Liver (tissue), 3 donors: ENCODE measurements around the gene ATP6V0E1.

Experiments used
- EGR1 ChIP-seq, 2 donors: IDR thresholded peaks; 2 replicates each; pipeline ENCODE4 v1.6.1; 2016 to 2018; ENCODE audit warnings: antibody characterized with exemption in 2 of 2, low read depth in 2 of 2
- FOXA2 ChIP-seq: IDR thresholded peaks from 2 replicates; pipeline ENCODE4 v1.6.1; 2016; ENCODE audit warnings: antibody characterized with exemption
- GABPA ChIP-seq, 2 donors: IDR thresholded peaks in 1 of 2; conservative IDR thresholded peaks in 1 of 2; 2 replicates each; pipeline ENCODE4 v1.6.1; 2016; ENCODE audit warnings: antibody characterized with exemption in 2 of 2, mild to moderate bottlenecking in 1 of 2, moderate library complexity in 1 of 2
- TAF1 ChIP-seq: conservative IDR thresholded peaks from 2 replicates; pipeline ENCODE4 v1.6.1; 2016; ENCODE audit warnings: antibody characterized with exemption, mild to moderate bottlenecking
- TF ChIP-seq, protein P1 (sequence below): IDR thresholded peaks from 2 replicates; pipeline ENCODE4 v1.6.1; 2016; ENCODE audit warnings: antibody characterized with exemption, mild to moderate bottlenecking
- TF ChIP-seq, protein P2 (sequence below): fragments of 150-350 bp; IDR thresholded peaks from 2 replicates; pipeline ENCODE4 v1.5.1; 2017; ENCODE audit warnings: improper control_type of control experiment, low read depth, low read length; ENCODE audit not compliant: missing input control
- donor health status: healthy.
- donor health status: healthy.

DNA sequence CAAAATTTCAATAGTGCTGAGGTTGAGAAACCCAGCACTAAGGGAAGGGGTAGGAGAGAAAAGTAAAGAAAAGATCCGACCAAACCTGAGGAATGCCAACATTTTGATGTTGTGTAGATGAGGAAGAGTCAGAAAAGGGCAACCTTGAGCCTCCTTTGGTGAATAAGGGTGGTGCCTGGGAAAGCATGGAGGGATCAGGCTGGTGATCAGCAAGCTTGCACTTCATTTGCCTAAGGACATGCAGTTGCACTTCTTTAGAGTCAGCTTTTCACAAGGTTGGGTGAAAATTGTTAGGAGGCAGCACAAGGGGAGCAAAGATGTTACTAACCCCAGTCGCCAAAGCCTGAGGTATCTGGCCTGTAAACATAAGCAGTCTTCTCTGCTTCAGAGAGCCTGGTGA lies 20.4 kb downstream of the ATP6V0E1 start:
- TF ChIP-seq, protein P1, sequence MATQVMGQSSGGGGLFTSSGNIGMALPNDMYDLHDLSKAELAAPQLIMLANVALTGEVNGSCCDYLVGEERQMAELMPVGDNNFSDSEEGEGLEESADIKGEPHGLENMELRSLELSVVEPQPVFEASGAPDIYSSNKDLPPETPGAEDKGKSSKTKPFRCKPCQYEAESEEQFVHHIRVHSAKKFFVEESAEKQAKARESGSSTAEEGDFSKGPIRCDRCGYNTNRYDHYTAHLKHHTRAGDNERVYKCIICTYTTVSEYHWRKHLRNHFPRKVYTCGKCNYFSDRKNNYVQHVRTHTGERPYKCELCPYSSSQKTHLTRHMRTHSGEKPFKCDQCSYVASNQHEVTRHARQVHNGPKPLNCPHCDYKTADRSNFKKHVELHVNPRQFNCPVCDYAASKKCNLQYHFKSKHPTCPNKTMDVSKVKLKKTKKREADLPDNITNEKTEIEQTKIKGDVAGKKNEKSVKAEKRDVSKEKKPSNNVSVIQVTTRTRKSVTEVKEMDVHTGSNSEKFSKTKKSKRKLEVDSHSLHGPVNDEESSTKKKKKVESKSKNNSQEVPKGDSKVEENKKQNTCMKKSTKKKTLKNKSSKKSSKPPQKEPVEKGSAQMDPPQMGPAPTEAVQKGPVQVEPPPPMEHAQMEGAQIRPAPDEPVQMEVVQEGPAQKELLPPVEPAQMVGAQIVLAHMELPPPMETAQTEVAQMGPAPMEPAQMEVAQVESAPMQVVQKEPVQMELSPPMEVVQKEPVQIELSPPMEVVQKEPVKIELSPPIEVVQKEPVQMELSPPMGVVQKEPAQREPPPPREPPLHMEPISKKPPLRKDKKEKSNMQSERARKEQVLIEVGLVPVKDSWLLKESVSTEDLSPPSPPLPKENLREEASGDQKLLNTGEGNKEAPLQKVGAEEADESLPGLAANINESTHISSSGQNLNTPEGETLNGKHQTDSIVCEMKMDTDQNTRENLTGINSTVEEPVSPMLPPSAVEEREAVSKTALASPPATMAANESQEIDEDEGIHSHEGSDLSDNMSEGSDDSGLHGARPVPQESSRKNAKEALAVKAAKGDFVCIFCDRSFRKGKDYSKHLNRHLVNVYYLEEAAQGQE: no peak
- TF ChIP-seq, protein P2, sequence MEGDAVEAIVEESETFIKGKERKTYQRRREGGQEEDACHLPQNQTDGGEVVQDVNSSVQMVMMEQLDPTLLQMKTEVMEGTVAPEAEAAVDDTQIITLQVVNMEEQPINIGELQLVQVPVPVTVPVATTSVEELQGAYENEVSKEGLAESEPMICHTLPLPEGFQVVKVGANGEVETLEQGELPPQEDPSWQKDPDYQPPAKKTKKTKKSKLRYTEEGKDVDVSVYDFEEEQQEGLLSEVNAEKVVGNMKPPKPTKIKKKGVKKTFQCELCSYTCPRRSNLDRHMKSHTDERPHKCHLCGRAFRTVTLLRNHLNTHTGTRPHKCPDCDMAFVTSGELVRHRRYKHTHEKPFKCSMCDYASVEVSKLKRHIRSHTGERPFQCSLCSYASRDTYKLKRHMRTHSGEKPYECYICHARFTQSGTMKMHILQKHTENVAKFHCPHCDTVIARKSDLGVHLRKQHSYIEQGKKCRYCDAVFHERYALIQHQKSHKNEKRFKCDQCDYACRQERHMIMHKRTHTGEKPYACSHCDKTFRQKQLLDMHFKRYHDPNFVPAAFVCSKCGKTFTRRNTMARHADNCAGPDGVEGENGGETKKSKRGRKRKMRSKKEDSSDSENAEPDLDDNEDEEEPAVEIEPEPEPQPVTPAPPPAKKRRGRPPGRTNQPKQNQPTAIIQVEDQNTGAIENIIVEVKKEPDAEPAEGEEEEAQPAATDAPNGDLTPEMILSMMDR: no peak
- TF ChIP-seq TAF1 (no peak), FOXA2 (no peak), EGR1 (IDR thresholded peaks at IDR 0.05; ENCODE audit: low read depth in 2 of 2) (no peak), GABPA (IDR thresholded peaks at IDR 0.05 in 1 of 2, conservative IDR thresholded peaks at IDR 0.05 in 1 of 2) (no peak)
